ENCODE data around the gene TMEM154.

DNA sequence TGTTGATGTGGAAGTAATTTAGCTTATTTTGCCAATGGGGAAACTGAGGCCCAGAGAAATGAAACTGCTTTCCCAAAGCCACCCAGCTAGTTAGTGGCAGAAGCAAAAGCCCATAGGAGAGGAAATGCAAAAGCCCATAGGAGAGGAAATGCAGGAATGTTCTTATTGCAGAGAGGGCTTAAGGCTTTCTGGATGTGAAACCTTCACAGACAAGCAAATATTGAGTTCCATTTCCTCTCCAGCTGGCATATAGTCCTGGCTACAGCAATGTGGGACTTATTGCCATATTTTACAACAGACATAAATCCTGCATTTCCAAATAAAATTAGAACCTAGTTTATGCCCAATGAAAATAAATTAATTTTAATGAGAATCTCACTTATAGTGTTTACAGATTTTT lies 69.7 kb downstream of the TMEM154 start:
- TF ChIP-seq, protein P1, sequence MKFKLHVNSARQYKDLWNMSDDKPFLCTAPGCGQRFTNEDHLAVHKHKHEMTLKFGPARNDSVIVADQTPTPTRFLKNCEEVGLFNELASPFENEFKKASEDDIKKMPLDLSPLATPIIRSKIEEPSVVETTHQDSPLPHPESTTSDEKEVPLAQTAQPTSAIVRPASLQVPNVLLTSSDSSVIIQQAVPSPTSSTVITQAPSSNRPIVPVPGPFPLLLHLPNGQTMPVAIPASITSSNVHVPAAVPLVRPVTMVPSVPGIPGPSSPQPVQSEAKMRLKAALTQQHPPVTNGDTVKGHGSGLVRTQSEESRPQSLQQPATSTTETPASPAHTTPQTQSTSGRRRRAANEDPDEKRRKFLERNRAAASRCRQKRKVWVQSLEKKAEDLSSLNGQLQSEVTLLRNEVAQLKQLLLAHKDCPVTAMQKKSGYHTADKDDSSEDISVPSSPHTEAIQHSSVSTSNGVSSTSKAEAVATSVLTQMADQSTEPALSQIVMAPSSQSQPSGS (tag by site-specific recombination; IDR thresholded peaks at IDR 0.05; ENCODE audit: low read depth), result no peak
- no peak for TF ChIP-seq ZBTB1 (tag by site-specific recombination; IDR thresholded peaks at IDR 0.05)
- TF ChIP-seq, protein P2, sequence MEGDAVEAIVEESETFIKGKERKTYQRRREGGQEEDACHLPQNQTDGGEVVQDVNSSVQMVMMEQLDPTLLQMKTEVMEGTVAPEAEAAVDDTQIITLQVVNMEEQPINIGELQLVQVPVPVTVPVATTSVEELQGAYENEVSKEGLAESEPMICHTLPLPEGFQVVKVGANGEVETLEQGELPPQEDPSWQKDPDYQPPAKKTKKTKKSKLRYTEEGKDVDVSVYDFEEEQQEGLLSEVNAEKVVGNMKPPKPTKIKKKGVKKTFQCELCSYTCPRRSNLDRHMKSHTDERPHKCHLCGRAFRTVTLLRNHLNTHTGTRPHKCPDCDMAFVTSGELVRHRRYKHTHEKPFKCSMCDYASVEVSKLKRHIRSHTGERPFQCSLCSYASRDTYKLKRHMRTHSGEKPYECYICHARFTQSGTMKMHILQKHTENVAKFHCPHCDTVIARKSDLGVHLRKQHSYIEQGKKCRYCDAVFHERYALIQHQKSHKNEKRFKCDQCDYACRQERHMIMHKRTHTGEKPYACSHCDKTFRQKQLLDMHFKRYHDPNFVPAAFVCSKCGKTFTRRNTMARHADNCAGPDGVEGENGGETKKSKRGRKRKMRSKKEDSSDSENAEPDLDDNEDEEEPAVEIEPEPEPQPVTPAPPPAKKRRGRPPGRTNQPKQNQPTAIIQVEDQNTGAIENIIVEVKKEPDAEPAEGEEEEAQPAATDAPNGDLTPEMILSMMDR (tag by site-specific recombination; IDR thresholded peaks at IDR 0.05), result no peak
- no peak for TF ChIP-seq ZNF654 (tag by site-specific recombination; IDR thresholded peaks at IDR 0.05; ENCODE audit: low read depth)
- TF ChIP-seq ZNF274 (IDR thresholded peaks at IDR 0.05; ENCODE audit: low read length), result no peak
- no peak for TF ChIP-seq ZNF274 (tag by site-specific recombination; IDR thresholded peaks at IDR 0.05; ENCODE audit: borderline replicate concordance)
- no peak for TF ChIP-seq TCF7L2 (IDR thresholded peaks at IDR 0.05; ENCODE audit: borderline replicate concordance, low read depth, low read length)
- TF ChIP-seq ZFP41 (tag by site-specific recombination; IDR thresholded peaks at IDR 0.05; ENCODE audit: borderline replicate concordance), result no peak
- TF ChIP-seq ZNF621 (tag by site-specific recombination; IDR thresholded peaks at IDR 0.05), result no peak
- TF ChIP-seq ZNF792 (tag by site-specific recombination; IDR thresholded peaks at IDR 0.05), result no peak
- TF ChIP-seq, protein P3, sequence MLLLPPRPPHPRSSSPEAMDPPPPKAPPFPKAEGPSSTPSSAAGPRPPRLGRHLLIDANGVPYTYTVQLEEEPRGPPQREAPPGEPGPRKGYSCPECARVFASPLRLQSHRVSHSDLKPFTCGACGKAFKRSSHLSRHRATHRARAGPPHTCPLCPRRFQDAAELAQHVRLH (tag by site-specific recombination; IDR thresholded peaks at IDR 0.05), result no peak
- TF ChIP-seq ZNF155 (tag by site-specific recombination; IDR thresholded peaks at IDR 0.05), result no peak
- TF ChIP-seq SP7 (tag by site-specific recombination; IDR thresholded peaks at IDR 0.05), result no peak
- TF ChIP-seq ZNF266 (tag by site-specific recombination; IDR thresholded peaks at IDR 0.05; ENCODE audit: low read depth), result no peak
